ENCODE data around the gene CARTPT. TPM values are rescaled to one million over a fixed set of nuclear protein-coding genes. Genes with fewer than 3 reads are reported as not detected.

Gene CARTPT
- total and polyA plus RNA-seq, 2 donors (not counting 3 experiments of a cell fraction or from before 2014, with no cell fraction given) = not detected

DNA sequence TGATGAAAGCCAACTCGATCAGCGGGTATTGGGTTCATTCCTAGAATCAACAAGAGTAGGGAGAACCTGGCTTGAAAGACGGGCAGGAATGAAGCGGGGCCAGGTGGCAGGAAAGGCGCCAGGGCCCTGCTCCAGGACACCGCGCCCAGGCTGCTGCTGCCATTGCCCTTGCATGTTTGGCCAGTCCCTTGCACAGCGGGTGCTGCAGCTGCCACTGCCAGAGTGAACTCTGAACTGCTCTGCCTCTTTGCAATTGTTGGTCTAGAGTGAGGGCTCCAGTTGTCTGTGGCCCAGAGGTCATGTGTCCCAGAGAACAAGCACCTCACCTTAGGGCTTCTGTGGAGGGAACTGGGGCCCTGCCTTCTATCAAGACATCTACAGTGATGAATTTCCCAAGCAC is 24.0 kb upstream of the CARTPT start:
- no TSS peak for BruUV-seq (replicated peaks)
- Histone ChIP-seq H3K4me1 (ENCODE audit: control insufficient read depth, extremely low read depth, insufficient read depth, low read length) (peaks cover 23% of the 10 kb centered on the region), H3K27me3 (ENCODE audit: control insufficient read depth in 2 of 2, insufficient read depth in 2 of 2, low read length in 2 of 2) (peaks cover 19 to 32% of the 10 kb centered on the region in 2 experiments), H3K79me2 (ENCODE audit: control insufficient read depth, insufficient read depth, low read length) (no peaks in the 10 kb centered on the region), H2AFZ (ENCODE audit: low read depth, low read length) (no peak overlapping the region), H4K20me1 (replicated peaks; ENCODE audit: control insufficient read depth, extremely low read depth, insufficient read depth, low read length) (no peaks in the 10 kb centered on the region), H3K9me3 (replicated peaks; ENCODE audit: control insufficient read depth, insufficient read depth, low read length) (no peaks in the 10 kb centered on the region), H3K36me3 (ENCODE audit: control insufficient read depth in 2 of 2, extremely low read depth in 1 of 2, insufficient read depth in 2 of 2, low read length in 2 of 2) (no peaks in the 10 kb centered on the region), H3K9ac (replicated peaks; ENCODE audit: extremely low read depth, insufficient read depth, low read length) (no peak overlapping the region), H3K4me2 (ENCODE audit: insufficient read depth, low read length) (no peak overlapping the region), H3K27ac (ENCODE audit: insufficient read depth, low read depth, low read length) (no peak overlapping the region), H3K9me1 (replicated peaks; ENCODE audit: control insufficient read depth, extremely low read depth, insufficient read depth, low read length) (no peaks in the 10 kb centered on the region), H3K4me3 (replicated peaks in 1 of 3; ENCODE audit: insufficient read depth in 1 of 3, low read depth in 1 of 3, low read length in 3 of 3) (no peak overlapping the region)
- FAIRE-seq (no peak), DNase-seq (ENCODE audit: low read depth, low spot score) (no peak)
- ChIA-PET CTCF (interaction anchor here (1.9 kb wide), 1 partner anchor 24 kb away, joined by 6 read pairs; the partner anchor contains the start of gene CARTPT), POLR2A (no interaction called here)
- dilution Hi-C loops (cut with MboI; ENCODE audit: extremely low pct_ligation_motif_present, low sequenced_read_pairs) = no loop called here
- intact Hi-C loops (cut with micrococcal nuclease) = no loop called here
- TF ChIP-seq POLR2A (IDR thresholded peaks at IDR 0.05; ENCODE audit: low read depth, low read length) (no peak), MYC (IDR thresholded peaks at IDR 0.05; ENCODE audit: low read depth, low read length) (no peak), JUN (IDR thresholded peaks at IDR 0.05; ENCODE audit: borderline replicate concordance, insufficient read depth, insufficient read length, low read depth) (no peak), FOS (IDR thresholded peaks at IDR 0.05; ENCODE audit: borderline replicate concordance, insufficient read depth, low read length) (no peak)
- TF ChIP-seq, protein P1, sequence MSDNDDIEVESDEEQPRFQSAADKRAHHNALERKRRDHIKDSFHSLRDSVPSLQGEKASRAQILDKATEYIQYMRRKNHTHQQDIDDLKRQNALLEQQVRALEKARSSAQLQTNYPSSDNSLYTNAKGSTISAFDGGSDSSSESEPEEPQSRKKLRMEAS (IDR thresholded peaks at IDR 0.05; ENCODE audit: insufficient read depth, insufficient read length) = no peak

DNA sequence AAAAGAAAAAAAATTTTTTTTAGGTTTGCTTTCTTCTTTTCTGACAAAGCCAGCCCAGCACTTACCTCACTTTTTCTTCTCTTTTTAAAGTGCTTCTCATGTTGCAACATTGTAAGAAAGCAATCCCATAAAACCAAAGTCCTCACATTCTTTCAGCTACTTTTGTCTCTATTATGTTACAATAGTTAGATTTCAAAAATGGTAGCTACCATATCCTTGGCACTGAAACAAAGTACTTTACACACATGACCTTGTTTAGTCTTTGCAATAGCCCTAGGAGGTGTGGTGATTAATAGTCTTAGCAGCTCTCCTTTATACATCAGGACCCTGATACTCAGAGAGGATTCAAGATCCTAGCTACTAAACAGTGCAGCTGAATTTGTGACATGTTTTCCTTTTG is 23.5 kb upstream of the CARTPT start:
- TF ChIP-seq GATA2 (IDR thresholded peaks at IDR 0.05; ENCODE audit: insufficient read depth, insufficient read length, low read depth, low read length) (no peak), EZH2 (IDR thresholded peaks at IDR 0.05; ENCODE audit: borderline replicate concordance, low read depth, low read length, severe bottlenecking) (no peak), FOS (IDR thresholded peaks at IDR 0.05; ENCODE audit: borderline replicate concordance, insufficient read depth, low read length) (no peak), POLR2AphosphoS5 (IDR thresholded peaks at IDR 0.05; ENCODE audit: insufficient read depth, low read depth, low read length) (no peak)
- TF ChIP-seq, protein P2, sequence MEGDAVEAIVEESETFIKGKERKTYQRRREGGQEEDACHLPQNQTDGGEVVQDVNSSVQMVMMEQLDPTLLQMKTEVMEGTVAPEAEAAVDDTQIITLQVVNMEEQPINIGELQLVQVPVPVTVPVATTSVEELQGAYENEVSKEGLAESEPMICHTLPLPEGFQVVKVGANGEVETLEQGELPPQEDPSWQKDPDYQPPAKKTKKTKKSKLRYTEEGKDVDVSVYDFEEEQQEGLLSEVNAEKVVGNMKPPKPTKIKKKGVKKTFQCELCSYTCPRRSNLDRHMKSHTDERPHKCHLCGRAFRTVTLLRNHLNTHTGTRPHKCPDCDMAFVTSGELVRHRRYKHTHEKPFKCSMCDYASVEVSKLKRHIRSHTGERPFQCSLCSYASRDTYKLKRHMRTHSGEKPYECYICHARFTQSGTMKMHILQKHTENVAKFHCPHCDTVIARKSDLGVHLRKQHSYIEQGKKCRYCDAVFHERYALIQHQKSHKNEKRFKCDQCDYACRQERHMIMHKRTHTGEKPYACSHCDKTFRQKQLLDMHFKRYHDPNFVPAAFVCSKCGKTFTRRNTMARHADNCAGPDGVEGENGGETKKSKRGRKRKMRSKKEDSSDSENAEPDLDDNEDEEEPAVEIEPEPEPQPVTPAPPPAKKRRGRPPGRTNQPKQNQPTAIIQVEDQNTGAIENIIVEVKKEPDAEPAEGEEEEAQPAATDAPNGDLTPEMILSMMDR (IDR thresholded peaks at IDR 0.05; ENCODE audit: extremely low read depth in 1 of 2, insufficient read depth in 1 of 2, low read depth in 1 of 2, low read length in 2 of 2) = no peak
- H4K20me1 ChIP-seq (replicated peaks; ENCODE audit: control insufficient read depth, extremely low read depth, insufficient read depth, low read length) = no peaks in the 10 kb centered on the region
- peaks cover 19 to 28% of the 10 kb centered on the region in 2 experiments for H3K27me3 ChIP-seq (ENCODE audit: control insufficient read depth in 2 of 2, insufficient read depth in 2 of 2, low read length in 2 of 2)
- CTCF ChIA-PET = interaction anchor here (1.9 kb wide), 1 partner anchor 23 kb away, joined by 6 read pairs; the partner anchor contains the start of gene CARTPT
- no peak overlapping the region for H2AFZ ChIP-seq (ENCODE audit: low read depth, low read length)
- no TSS peak for BruUV-seq (replicated peaks)
- H3K4me2 ChIP-seq (ENCODE audit: insufficient read depth, low read length) = no peak overlapping the region
- no peak overlapping the region for H3K27ac ChIP-seq (ENCODE audit: insufficient read depth, low read depth, low read length)
- peaks cover 28% of the 10 kb centered on the region for H3K4me1 ChIP-seq (ENCODE audit: control insufficient read depth, extremely low read depth, insufficient read depth, low read length)
- intact Hi-C loops (cut with micrococcal nuclease) = no loop called here
- no peaks in the 10 kb centered on the region for H3K9me1 ChIP-seq (replicated peaks; ENCODE audit: control insufficient read depth, extremely low read depth, insufficient read depth, low read length)
- POLR2A ChIA-PET = no interaction called here
- FAIRE-seq = no peak
- H3K36me3 ChIP-seq (ENCODE audit: control insufficient read depth in 2 of 2, extremely low read depth in 1 of 2, insufficient read depth in 2 of 2, low read length in 2 of 2) = no peaks in the 10 kb centered on the region
- dilution Hi-C loops (cut with MboI; ENCODE audit: extremely low pct_ligation_motif_present, low sequenced_read_pairs) = no loop called here
- no peak overlapping the region for H3K9ac ChIP-seq (replicated peaks; ENCODE audit: extremely low read depth, insufficient read depth, low read length)
- no peaks in the 10 kb centered on the region for H3K9me3 ChIP-seq (replicated peaks; ENCODE audit: control insufficient read depth, insufficient read depth, low read length)
- H3K4me3 ChIP-seq (replicated peaks in 1 of 3; ENCODE audit: insufficient read depth in 1 of 3, low read depth in 1 of 3, low read length in 3 of 3) = no peak overlapping the region
- H3K79me2 ChIP-seq (ENCODE audit: control insufficient read depth, insufficient read depth, low read length) = no peaks in the 10 kb centered on the region
- DNase-seq (ENCODE audit: low read depth, low spot score) = no peak
